ENCODE measurements around the gene CHD6. TPM values are rescaled to one million over a fixed set of nuclear protein-coding genes. Genes with fewer than 3 reads are reported as not detected.

Gene CHD6
- total RNA-seq, 1 experiment from 2014 or later: 26.6 TPM

DNA sequence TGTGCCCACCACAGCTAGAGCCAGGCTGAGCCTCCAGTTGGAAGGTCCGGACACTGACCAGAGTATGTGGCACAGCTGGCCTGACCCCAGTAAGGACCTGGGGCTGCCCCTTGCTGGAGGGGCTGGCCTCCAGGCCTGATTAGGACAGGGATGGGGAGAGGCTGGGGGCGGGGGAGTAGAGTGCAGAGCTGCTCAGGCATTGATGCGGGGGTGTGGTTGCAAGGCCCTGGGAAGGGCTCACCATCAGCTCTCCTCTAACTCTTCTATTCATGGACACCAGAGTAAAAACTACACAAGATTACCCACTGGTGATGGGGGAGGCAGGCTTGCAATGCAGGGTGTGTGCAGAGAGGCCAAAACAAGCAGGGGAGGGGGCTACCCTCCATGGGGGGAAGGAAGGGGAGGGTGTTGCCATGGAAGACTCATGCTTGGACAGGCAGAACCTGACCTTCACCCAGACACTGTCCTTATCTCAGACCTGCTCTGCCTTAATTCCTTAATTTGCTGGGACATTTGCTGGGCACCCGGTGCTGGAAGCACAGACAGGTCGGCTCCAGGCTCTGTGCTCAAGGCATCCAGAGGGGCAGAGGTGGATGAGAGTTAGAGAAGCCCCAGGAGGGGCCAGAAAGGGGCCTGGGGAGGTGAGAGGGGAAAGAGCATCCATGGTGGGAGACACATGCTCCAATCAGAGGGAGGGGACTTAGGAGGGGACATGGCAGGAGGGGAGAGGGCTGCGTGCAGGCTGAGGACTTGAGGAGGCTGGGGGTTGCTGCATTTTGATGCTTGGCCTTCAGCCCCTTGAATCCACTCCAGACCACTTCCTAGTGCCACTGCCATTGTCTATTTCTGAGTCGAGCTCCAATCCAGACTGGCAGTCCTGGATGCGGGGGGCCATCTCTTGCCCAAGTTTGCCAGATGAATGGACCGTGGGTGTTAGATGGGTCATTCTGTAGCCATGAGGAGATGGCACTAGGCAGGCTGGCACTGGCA, 244.0 kb downstream of the CHD6 start:
- DNase-seq (ENCODE audit: low read depth, low spot score): no peak
- no peak overlapping the region for H3K4me3 ChIP-seq (replicated peaks in 1 of 2; ENCODE audit: low read depth in 1 of 2, low read length in 2 of 2)
- no TSS peak for BruUV-seq (replicated peaks)
- no peaks in the 10 kb centered on the region for H3K4me1 ChIP-seq (ENCODE audit: control insufficient read depth in 1 of 2, insufficient read depth in 2 of 2, low read length in 2 of 2)
- H3K36me3 ChIP-seq (ENCODE audit: control insufficient read depth in 1 of 2, insufficient read depth in 2 of 2, low read length in 2 of 2): no peaks in the 10 kb centered on the region
- H3K9me3 ChIP-seq (ENCODE audit: control insufficient read depth in 1 of 2, insufficient read depth in 1 of 2, low read depth in 1 of 2, low read length in 2 of 2): no peaks in the 10 kb centered on the region
- intact Hi-C loops (cut with micrococcal nuclease): no loop called here
- ChIA-PET RAD21 (ENCODE audit: low non-redundant PET in 1 of 2, low total read pairs in 2 of 2, uncharacterized antibody in 2 of 2, unreplicated experiment in 2 of 2) (no interaction called here), POLR2A (no interaction called here), CTCF (no interaction called here)
- H3K9me2 ChIP-seq (ENCODE audit: insufficient read depth): no peaks in the 10 kb centered on the region
- H2AFZ ChIP-seq (ENCODE audit: low read depth, low read length, poor library complexity, severe bottlenecking): no peak overlapping the region
- H4K20me1 ChIP-seq (ENCODE audit: insufficient read depth): no peaks in the 10 kb centered on the region
- TF ChIP-seq EZH2 (IDR thresholded peaks at IDR 0.05): no peak
- TF ChIP-seq, protein P1, sequence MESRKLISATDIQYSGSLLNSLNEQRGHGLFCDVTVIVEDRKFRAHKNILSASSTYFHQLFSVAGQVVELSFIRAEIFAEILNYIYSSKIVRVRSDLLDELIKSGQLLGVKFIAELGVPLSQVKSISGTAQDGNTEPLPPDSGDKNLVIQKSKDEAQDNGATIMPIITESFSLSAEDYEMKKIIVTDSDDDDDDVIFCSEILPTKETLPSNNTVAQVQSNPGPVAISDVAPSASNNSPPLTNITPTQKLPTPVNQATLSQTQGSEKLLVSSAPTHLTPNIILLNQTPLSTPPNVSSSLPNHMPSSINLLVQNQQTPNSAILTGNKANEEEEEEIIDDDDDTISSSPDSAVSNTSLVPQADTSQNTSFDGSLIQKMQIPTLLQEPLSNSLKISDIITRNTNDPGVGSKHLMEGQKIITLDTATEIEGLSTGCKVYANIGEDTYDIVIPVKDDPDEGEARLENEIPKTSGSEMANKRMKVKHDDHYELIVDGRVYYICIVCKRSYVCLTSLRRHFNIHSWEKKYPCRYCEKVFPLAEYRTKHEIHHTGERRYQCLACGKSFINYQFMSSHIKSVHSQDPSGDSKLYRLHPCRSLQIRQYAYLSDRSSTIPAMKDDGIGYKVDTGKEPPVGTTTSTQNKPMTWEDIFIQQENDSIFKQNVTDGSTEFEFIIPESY (IDR thresholded peaks at IDR 0.05; ENCODE audit: extremely low read depth, insufficient replicate concordance, low read length): no peak
- ATAC-seq: no peak
- H3K27me3 ChIP-seq (ENCODE audit: insufficient read depth, low read length): 0 out of 2 replicates have a peak, but pooled peaks cover under 1% of the 10 kb centered on the region
- H3K9ac ChIP-seq (ENCODE audit: low read length): no peak overlapping the region
- H3K79me2 ChIP-seq (ENCODE audit: insufficient read depth, low read length): no peaks in the 10 kb centered on the region
- H3K4me2 ChIP-seq (ENCODE audit: low read length): no peak overlapping the region
- no peak overlapping the region for H3K27ac ChIP-seq (ENCODE audit: low read depth, low read length)

DNA sequence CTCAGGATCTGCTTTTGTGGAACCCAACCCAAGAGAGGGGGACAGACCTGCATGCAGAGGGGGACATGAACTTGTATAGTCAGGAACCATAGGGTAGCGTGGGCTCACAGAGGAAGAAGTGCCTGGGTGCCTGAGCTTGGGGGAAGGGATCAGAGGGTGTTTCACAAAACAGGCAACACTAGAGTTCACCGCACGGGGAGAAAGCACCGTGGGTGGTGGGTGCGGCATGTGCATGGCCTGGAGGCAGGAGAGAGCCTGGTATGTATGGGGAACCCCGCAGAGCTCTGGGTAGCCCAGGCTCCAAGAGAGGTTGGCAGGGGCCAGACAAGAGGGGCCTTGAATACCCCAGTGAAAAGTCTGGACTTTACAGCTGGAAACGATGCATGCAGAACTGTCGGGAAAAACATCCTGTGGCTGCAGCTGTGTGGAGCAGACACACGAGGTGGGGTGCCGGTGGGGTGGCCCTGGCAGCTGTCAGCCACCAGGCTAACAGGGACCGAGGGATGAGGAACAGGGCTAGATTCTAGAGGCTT, 244.9 kb downstream of the CHD6 start:
- POLR2A ChIA-PET: no interaction called here
- no peak for ATAC-seq
- no peaks in the 10 kb centered on the region for H3K4me1 ChIP-seq (ENCODE audit: control insufficient read depth in 1 of 2, insufficient read depth in 2 of 2, low read length in 2 of 2)
- H2AFZ ChIP-seq (ENCODE audit: low read depth, low read length, poor library complexity, severe bottlenecking): no peak overlapping the region
- TF ChIP-seq SRF (IDR thresholded peaks at IDR 0.05; ENCODE audit: low read depth) (no peak), EZH2 (IDR thresholded peaks at IDR 0.05) (no peak), TCF7L2 (IDR thresholded peaks at IDR 0.05; ENCODE audit: borderline replicate concordance, extremely low read depth, insufficient read depth, insufficient read length) (no peak), CEBPB (IDR thresholded peaks at IDR 0.05; ENCODE audit: low read depth) (no peak), RAD21 (IDR thresholded peaks at IDR 0.05; ENCODE audit: low read depth) (no peak)
- BruUV-seq (replicated peaks): no TSS peak
- H3K4me2 ChIP-seq (ENCODE audit: low read length): no peak overlapping the region
- H3K9ac ChIP-seq (ENCODE audit: low read length): no peak overlapping the region
- intact Hi-C loops (cut with micrococcal nuclease): no loop called here
- no peak for DNase-seq (ENCODE audit: low read depth, low spot score)
- no peaks in the 10 kb centered on the region for H4K20me1 ChIP-seq (ENCODE audit: insufficient read depth)
- CTCF ChIA-PET: no interaction called here
- H3K27me3 ChIP-seq (ENCODE audit: insufficient read depth, low read length): no peaks in the 10 kb centered on the region
- RAD21 ChIA-PET (ENCODE audit: low non-redundant PET in 1 of 2, low total read pairs in 2 of 2, uncharacterized antibody in 2 of 2, unreplicated experiment in 2 of 2): no interaction called here
- no peak overlapping the region for H3K4me3 ChIP-seq (replicated peaks in 1 of 2; ENCODE audit: low read depth in 1 of 2, low read length in 2 of 2)
- no peaks in the 10 kb centered on the region for H3K79me2 ChIP-seq (ENCODE audit: insufficient read depth, low read length)
- H3K36me3 ChIP-seq (ENCODE audit: control insufficient read depth in 1 of 2, insufficient read depth in 2 of 2, low read length in 2 of 2): no peaks in the 10 kb centered on the region
- no peak overlapping the region for H3K27ac ChIP-seq (ENCODE audit: low read depth, low read length)
- no peaks in the 10 kb centered on the region for H3K9me2 ChIP-seq (ENCODE audit: insufficient read depth)
- no peaks in the 10 kb centered on the region for H3K9me3 ChIP-seq (ENCODE audit: control insufficient read depth in 1 of 2, insufficient read depth in 1 of 2, low read depth in 1 of 2, low read length in 2 of 2)

Data from HCT116 (cell line).